ENCODE data around the gene ADAMTS16.

Gene ADAMTS16

DNA sequence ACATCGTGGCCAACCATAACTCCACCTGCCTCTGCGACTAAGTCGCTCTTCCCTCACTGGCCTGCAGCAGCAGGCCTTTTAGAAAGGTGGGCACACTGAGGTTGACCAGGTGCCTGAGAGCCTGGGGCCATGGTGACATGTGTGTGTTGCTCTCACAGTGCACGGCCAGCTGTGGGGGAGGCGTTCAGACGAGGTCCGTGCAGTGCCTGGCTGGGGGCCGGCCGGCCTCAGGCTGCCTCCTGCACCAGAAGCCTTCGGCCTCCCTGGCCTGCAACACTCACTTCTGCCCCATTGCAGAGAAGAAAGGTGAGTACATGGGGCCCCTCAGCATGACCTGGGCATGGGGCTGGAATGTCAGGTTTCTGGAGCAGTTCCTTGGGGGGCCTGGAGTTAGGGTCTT lies 177.8 kb downstream of the ADAMTS16 start:
- DNase-seq: no peak

DNA sequence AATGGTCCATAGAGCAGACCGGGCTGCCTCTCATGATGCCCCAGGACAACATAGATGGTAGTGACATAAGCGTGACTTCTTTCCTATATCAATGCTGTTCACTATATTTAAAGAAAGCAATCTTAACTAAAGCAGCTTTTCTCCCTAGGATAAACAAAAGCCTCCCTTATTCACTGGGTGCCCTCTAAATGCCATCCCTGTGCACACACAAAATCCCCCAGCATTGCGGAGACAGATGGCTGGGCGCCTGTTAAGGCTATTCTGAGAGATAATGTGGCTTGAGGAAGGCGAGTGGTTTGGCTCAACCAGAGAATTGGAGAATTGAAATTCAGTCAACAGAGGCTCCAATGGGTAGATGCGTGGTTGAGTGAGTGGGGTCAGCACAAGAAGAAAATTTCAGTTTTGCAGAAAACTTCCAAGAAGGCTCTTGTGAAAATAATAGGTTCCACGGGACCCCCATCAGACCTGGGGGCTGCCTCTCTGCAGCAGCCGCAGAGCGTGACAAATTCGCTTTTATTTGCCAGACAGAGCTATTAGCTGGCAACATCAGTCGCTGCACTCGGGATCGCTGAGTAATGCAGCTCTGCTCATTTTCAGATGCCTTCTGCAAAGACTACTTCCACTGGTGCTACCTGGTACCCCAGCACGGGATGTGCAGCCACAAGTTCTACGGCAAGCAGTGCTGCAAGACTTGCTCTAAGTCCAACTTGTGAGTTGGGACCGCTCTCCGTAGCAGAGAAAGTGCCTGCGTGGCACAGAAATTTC lies 178.5 kb downstream of the ADAMTS16 start:
- DNase-seq: no peak

DNA sequence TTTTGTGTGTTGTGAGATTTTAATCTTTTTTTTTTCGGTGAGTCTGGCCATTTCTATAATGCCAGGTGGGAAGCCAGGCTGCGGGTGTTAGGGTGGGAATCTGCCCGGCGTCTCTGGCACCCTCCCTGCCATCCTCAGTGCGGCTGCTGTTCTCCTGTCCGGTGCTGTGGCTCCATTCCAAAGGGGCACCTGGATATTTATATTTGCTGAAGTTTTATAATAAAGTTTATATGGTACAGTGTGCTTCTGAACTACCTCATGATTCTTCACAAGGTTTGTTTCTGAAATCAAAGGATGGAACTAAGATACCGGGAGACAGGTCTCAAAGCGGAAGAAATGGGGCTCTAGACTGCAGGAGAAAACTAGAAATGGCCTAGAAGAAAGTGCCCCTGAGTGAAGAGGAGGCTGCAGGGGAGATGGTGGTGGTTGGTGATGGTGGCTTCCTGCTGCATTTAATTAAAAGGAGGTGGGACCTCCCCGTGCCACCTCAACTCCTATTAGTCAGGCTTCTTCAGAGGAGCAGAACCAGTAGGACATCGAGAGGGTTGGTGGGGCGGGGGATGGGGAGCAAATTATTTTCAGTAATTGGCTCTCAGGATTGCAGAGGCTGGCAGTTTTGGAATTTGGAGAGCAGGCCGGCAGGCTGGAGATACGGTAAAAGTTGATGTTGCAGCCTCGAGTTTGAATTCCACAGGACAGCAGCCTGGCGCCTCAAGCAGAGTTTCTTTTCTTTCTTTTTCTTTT lies 180.1 kb downstream of the ADAMTS16 start:
- DNase-seq: no peak

DNA sequence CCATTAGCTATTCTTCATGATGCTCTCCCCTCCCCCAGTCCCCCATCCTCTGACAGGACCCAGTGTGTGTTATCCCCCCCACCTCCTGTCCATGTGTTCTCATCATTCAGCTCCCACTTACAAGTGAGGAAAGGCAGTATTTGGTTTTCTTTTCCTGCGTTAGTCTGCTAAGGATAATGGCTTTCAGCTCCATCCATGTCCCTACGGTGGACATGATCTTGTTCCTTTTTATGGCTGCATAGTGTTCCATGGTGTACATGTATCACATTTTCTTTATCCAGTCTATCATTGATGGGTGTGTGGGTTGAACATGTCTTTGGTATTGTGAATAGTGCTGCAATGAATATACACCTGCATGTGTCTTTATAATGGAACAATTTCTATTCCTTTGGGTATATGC lies 181.0 kb downstream of the ADAMTS16 start:
- no peak for DNase-seq

DNA sequence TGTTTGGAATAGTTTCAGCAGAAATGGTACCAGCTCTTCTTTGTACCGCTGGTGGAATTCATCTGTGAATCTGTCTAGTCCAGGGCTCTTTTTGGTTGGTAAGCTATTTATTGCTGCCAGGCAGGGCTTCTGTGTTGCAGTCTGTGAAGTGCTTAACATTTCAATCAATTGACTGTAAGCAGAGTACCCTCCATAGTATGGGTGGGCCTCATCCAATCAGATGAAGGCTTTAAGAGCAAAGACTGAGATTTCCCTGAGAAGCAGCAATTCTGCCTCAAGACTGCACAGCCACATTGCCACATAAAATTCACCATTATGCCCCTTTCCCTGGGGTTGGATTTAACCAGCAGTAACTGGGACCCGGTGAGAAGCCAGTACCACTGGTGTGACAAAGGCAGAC lies 183.4 kb downstream of the ADAMTS16 start:
- DNase-seq: no peak

DNA sequence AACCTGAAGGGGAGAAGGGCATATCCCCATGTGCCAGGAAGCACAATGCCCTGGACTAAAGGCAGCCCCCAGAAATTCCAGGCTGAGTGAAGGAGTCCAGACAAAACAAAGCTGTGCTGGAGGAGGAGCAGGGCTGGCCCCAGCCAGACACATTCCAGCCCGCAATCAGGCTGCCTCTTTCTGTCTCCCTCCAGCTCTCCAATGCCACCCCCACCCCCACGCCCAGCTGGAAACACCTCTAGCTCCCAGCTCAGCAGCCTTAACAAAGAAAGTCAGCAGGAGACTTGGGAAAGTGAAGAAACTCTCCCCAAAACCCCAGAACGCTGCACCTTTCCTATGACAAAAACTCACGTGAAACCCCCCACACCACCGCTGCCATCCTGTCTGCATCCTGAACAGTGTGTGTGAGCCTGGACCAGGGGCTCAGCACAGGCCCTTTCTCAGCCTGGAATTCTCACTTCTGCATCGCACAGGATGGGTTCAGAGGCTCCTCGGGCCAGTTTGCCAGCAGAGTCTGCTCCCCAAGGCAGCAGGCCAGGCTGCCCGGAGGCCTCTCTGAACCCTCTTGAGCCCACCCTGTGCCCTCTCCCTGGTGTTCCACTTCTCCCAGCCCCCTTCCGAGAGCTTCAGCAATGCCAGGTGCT lies 186.1 kb downstream of the ADAMTS16 start:
- no peak for DNase-seq

DNA sequence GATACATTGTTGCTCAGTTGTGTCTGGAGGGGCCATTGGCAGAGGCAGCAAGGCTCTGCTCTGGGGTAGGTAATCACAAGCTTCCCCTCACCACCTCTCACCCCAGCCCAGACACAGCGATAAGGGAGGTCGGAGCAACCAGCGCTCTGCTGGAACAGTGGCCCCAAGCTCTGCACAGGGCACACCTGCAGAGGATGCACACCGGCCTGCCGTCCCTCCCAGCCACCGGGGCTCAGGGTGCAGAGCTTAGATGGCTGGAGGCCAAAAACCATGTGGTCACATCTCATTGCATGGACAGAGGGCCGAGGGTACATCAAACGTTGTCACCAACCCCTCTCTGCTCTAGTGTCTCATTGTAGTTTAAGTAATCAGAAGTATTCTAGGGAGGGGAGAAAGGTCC lies 187.0 kb downstream of the ADAMTS16 start:
- DNase-seq: no peak

DNA sequence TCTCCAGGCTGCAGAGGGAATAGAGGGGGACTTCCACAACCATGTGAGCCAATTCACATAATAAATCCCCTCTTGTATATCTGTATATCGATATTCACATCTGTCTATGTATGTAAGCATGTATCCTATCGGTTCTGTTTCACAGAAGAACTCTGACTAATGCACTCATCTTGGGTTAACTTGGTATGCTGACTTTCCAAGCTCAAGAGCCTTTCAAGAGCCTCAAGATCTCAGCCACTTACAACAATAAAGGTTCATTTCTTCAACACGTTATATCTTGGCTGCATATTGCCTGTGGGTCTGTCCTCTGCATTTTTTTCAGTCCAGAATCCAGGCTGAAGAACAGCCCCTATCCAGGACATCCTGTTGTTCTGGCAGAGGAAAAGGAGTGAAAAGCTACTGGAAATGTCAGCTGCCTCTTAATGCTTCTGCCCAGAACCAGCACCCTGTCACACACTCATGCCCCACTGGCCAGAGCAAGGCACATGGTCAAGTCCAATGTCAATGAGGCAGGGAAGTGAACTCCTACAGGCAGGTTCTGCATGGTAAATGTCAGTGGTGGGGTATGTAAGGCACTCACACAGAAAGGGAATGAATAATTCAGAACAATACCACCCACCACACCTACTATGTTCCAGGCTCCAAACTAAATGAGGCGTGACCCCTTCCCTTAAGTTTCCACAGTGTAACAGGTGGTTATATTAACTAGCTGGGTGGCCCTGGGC lies 190.8 kb downstream of the ADAMTS16 start:
- DNase-seq: no peak

DNA sequence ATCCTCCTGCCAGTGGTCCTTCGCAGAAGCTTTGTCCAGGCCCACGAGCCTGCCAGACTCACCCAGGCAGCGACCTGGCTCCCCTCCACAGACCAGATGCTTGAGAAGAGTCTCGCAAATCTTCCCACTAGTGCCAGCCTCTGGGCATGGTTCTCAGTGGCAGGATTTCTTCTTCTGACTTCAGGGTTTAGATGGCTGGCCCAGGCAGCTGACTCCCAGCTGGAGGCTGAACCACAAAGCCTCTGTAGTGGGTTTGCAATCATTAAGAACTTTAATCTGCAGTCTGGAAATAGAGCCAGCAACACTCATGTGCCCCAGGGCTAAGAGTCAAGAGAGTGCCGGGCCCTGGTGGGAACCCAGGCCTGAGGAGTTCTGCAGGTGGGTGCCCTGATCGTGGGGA lies 191.7 kb downstream of the ADAMTS16 start:
- DNase-seq: no peak

DNA sequence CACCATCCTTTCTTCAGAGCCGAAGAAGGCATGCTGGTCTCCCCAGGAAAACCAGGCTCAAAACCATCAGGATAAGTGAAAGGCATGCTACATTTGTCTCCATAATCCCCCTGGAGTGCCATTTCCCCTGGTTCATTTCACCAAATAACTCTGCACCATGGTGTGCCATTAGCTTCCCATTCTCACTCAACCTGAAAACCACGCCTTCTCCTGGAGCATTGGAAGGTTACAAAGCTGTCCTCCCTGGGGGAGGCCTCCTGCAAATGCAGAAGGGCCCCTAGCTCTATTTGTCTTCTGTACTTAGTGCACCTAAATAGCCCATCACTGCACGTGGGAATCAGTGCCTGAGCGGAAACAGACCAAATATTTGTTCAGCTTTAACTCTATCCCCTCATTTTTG lies 192.2 kb downstream of the ADAMTS16 start:
- DNase-seq: no peak

DNA sequence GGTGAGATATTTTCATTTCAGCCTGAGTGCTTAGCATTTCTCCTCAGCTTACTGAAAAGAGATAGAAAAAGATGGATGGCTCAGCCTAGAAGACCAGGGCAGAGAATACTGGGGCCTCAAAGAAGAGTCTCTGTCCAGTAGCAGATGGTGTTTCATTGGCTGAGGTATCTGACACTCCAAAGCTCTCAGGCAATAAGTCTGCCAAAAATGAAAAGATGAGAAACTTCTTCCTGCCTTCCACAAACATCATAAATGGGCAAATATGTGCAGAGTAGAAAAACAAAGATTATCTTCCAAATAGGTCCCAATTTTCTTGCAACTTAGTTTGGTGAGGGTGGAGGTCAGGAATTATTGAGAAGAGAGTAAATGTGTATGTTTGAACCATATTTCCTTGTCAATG lies 195.0 kb downstream of the ADAMTS16 start:
- DNase-seq: no peak

DNA sequence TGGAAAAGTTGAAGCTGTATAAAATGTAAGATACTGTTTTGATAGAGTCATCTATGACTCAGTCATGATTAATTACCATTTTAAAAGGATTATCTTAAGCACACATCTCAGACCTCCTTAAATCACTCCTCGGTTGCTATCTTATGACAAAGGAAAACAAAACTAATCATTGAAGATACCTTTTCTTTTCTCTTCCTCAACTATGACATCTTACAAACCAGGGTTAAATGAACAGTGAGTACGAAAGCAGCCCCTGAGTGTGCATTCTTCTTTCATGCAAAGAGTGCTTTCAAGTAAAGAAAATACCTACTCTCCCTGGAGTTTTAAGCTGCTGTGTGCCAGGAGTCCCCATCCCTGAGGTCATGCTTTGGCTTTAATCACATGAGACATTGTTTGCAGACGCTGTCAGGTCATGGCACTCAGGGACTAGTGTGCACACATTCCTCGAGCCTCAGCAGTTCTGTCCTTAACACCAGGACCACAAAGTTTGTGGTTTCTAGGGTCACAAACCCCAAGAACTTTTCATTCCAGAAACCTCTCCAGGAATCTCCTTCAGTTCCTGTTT lies 195.7 kb downstream of the ADAMTS16 start:
- DNase-seq: no peak

DNA sequence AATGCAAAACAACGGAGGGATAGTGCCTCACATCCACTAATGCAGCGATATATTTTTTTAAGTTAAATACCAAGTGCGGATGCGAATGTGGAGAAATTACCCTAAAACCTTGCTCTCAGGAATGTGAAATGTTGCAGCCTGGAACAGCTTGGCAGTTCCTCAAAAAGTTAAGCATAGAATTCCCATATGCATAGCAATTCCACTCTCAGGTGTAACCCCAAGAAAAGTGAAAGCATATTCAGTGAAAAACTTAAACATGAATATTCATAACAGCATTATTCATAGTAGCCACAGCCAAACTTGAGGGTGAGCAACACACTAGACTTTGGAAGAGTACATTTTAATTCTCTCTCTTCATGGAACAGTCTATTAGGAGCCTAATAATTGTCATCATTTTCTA lies 199.1 kb downstream of the ADAMTS16 start:
- DNase-seq: no peak

DNA sequence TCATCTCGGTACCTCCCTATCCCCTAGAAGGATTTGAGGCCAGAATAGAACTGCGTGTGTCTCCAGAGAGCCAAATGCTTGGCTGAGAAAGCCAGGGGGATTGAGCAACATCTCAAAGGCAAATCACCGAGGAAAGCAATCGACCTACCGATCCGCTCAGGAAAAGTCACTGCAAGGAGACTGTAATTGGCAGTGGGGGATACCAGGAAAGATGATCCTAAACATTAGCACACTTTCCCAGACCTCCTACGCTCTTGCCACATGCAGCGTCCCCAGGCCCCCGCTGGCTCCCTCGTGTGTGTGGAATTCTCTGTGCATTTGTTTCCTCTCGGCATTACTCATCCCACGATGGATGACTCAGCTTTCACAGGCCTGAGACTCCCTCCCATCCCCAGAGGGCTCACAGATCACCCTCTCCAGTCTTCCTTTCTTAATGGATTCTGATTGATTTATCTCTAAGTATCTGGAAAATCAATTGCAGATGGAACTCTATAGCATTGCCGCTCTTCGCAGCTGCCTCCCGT lies 200.1 kb downstream of the ADAMTS16 start:
- DNase-seq: peak; percentile 44

DNA sequence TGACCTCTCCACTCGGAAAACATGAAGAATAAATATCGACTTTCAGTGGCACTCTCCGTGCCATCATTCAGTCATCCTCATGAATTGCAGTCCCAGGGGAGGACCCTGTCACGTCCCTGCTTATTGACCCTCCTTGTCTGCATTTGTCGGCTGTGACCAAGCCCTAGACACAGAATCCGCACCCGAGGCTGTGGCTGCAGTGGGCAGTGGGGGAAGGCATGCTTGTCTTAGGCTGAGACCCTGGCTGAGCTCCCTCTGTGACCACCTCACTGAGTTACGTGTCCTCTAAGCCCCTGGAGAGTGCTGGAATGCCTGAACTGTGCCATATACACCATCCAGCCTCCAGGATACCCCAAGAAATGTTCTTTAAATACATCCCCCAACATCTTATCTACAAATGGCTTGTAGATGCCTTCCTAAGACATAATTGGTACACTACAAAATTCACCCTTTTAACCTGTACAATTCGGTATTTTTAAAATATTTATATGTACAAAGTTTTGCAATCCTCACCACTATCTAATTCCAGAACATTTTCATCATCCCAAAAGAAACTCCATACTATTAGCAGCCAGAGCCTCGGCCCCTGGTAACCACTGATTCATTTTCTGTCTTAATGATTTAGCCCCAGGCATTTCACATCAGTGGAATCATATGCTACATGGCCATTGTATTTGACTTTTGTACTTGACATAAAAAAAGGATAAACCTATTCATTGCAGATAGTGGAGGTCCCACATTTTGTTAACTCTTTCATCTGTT lies 201.6 kb downstream of the ADAMTS16 start:
- no peak for DNase-seq

DNA sequence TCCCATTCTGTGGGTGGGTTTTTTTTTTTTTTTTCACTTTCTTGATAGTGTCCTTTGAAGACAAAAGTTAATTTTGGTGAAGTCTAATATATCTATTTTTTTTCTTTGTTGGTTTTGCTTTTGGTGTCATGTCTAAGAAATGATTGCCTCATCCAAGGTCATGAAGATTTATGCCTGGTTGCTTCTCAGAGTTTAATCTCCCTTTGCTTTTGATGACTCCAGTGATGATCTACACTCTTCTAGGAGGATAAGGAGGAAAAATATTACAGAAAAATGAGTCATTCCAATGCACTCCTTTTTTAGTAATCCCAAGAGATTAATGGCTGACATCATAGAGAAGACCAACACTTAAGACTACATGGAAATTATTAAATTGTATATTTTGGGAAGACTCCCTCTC lies 202.7 kb downstream of the ADAMTS16 start:
- no peak for DNase-seq

DNA sequence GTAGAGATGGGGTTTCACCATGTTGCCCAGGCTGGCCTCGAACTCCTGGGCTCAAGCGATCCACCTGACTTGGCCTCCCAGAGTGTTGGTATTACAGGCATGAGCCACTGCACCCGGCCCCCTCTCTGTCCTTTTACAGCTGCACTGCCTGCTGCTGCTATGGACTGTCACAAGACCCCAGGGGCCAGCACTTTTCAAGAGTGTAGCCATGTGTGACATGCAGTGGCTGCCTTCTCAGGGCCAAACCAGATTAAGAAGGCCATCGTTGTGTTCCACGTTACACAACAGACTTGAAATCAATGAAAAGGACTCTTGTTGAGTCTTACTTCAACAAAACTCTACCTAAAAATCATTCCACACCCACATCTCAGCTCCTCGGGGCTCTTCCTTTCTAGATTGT lies 203.4 kb downstream of the ADAMTS16 start:
- DNase-seq: no peak

DNA sequence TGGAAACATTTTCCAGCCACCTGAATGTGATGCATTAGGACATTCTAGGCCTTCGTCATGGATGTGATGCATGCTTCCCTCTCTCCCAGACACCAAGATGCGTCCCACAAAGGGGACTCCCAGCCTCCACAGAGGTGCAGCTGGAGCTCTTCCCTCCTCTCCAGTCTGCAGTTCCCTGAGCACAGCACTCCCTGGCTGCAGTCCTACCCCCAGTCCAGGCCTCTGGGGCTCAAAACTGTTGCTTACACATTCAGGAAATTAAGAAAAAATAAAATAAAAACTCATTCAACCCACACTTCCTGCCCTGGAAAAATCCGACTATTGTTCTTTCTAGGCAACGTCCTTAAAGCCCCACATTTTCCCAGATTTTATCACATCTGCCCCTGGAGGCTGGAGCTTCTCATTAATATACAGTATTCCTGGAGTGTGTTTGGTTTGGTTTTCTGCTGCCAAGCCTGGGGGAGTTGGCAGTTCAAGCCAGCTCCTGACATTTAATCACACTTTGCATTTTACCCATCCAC lies 204.0 kb downstream of the ADAMTS16 start:
- no peak for DNase-seq

DNA sequence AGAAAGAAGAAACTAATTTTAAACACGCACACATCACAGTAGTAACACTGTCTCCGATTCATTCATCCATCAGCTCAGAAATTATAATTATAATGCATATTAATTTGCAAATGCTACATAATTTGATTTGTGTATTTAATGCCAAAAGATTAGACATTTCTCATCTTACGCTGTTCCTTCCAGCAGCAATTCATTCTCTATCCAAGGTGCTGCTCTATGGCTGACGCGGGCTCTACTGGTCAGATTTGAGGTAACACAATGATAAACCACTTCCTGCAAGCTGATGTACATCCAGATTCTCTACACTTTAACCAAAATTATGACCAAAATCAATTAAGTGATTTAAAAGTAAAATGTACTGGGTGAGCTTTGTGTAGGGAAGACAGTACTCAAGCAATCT lies 204.5 kb downstream of the ADAMTS16 start:
- no peak for DNase-seq

DNA sequence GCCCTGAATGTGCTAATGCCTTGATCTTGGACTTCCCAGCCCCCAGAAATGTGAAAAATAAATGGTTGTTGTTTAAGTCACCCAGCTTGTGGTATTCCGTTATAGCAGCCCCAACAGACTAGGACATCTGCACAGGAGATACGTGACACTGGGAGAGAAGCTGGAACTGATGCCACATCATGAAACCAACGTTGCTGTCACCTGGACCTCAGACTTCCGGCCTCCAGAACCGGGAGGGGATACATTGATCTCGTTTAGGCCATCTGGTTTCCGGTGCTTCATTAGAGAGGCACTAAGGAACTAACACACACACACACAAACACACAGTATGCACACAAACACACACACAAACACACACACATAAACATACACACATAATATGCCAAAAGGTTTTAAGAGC lies 207.3 kb downstream of the ADAMTS16 start:
- no peak for DNase-seq

DNA sequence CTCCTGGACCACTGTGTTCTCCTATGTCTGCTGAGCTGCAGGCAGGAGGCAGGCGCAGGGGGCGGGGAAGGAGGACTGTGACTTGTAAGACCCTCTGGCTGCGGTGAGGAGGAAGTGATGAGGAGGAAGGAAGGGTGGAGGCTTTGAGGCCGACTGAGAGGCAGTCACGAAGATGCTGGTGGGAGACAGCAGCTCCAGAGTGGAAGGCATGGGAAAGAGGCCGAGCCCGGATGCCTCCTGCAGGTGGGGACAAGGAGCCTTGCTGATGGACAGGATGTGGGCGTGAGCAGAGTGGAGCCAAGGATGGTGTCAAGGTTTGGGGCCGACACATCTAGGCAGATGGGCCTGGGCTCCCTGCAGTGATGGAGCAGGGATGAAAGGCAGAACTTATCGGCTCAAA lies 208.0 kb downstream of the ADAMTS16 start:
- DNase-seq: no peak

DNA sequence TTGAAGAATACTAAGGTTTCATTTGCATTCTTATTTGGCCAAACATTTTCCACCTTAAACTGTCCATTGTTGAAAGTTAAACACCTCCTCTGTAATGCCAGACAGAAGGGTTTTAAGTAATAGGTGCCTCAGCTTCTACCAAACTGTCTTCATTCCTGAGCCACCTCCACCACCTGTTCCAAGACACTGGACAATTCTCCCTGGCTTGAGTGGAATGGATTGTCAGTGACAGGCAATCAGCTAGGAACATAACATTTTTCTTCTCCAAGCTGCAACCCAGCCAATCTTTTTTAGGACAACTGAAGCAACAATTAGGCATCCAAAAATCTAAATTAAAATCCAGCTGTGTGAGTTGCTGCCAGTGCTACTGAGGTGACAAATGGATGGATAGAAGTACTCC lies 208.4 kb downstream of the ADAMTS16 start:
- no peak for DNase-seq
